DND-41 (cell line): ENCODE data around the gene SLIT1.

ENCODE experiments used
- EZH2 ChIP-seq: IDR thresholded peaks from 3 replicates; pipeline ENCODE4 v1.6.1; 2012; ENCODE audit warnings: borderline replicate concordance, low read depth, mild to moderate bottlenecking, moderate library complexity, low read length, inconsistent platforms; ENCODE audit not compliant: severe bottlenecking
- TF ChIP-seq, protein P1 (sequence below): IDR thresholded peaks from 2 replicates; pipeline ENCODE4 v1.5.1; 2012; ENCODE audit warnings: borderline replicate concordance, low read length, moderate library complexity, mild to moderate bottlenecking; ENCODE audit not compliant: poor library complexity, severe bottlenecking; ENCODE audit errors: extremely low read depth

DNA sequence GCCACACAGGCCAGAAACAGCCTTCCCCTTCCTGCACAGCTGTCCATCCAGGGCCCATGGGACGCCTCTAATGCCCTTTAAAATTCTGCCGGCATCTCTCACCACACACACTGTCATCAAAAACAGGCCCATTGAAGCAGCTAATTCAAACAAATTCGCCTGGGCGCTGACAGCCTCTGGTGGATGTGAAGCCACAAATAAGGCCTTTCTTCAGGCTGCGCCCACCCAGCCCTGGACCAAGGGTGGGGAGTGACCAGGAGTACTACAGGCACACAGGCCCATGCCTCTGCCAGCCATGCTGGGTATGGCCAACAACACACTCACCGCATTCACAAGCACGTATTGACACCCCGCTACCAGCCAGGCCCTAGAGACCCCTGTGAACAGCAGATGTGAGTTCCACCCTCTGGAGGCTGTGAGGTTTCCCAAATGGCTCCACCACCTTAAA, 54.6 kb downstream of the SLIT1 start:
- TF ChIP-seq, protein P1, sequence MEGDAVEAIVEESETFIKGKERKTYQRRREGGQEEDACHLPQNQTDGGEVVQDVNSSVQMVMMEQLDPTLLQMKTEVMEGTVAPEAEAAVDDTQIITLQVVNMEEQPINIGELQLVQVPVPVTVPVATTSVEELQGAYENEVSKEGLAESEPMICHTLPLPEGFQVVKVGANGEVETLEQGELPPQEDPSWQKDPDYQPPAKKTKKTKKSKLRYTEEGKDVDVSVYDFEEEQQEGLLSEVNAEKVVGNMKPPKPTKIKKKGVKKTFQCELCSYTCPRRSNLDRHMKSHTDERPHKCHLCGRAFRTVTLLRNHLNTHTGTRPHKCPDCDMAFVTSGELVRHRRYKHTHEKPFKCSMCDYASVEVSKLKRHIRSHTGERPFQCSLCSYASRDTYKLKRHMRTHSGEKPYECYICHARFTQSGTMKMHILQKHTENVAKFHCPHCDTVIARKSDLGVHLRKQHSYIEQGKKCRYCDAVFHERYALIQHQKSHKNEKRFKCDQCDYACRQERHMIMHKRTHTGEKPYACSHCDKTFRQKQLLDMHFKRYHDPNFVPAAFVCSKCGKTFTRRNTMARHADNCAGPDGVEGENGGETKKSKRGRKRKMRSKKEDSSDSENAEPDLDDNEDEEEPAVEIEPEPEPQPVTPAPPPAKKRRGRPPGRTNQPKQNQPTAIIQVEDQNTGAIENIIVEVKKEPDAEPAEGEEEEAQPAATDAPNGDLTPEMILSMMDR: no peak
- TF ChIP-seq EZH2: no peak
